Gastroesophageal sphincter (tissue), 4 donors: ENCODE data around the gene IL3RA. TPM values are rescaled to one million over a fixed set of nuclear protein-coding genes. Genes with fewer than 3 reads are reported as not detected.
A peak's percentile ranks its signal among the peaks of the same experiment; 100 is the strongest.

ENCODE experiments used
- ATAC-seq: fragments of 150-250 bp; one replicate; pipeline ENCODE4 v1.9.1; 2016; ENCODE audit warnings: mild to moderate bottlenecking, moderate library complexity
- H3K27ac ChIP-seq, 4 donors: fragments of 200-600 bp; sonication (generic) in 3 of 4; 1 replicate in 3 of 4; 2 replicates in 1 of 4; pipeline ENCODE4 v1.5.1; 2016 to 2019
- H3K27me3 ChIP-seq: fragments of 200-600 bp; sonication (generic); one replicate; pipeline ENCODE4 v1.5.1; 2019
- H3K36me3 ChIP-seq, 2 donors: fragments of 200-600 bp; sonication (generic); one replicate each; pipeline ENCODE4 v1.5.1; 2019; ENCODE audit warnings: control low read depth in 1 of 2
- H3K4me1 ChIP-seq, 3 donors: fragments of 200-600 bp; sonication (generic); 1 replicate in 2 of 3; 2 replicates in 1 of 3; pipeline ENCODE4 v1.5.1; 2016 to 2019; ENCODE audit warnings: control low read depth in 2 of 3
- H3K4me3 ChIP-seq, 2 donors: fragments of 200-600 bp; sonication (generic); one replicate each; pipeline ENCODE4 v1.5.1; 2019; ENCODE audit warnings: mild to moderate bottlenecking in 1 of 2, moderate library complexity in 1 of 2
- H3K9me3 ChIP-seq, 3 donors: fragments of 200-600 bp; sonication (generic); one replicate each; pipeline ENCODE4 v1.5.1; 2017 to 2019; ENCODE audit warnings: control low read depth in 2 of 3
- CTCF ChIP-seq, 4 experiments: fragments of 200-600 bp in 2 of 4; fragments of 450-650 bp in 2 of 4; sonication (generic) in 1 of 4; IDR thresholded peaks; one replicate each; pipeline ENCODE4 v1.5.1; 2017 to 2019; ENCODE audit warnings: antibody characterized with exemption in 4 of 4, mild to moderate bottlenecking in 2 of 4, moderate library complexity in 2 of 4
- EP300 ChIP-seq: sonication (generic); formaldehyde crosslinking; IDR thresholded peaks from one replicate; pipeline ENCODE4 v1.6.1; 2017; ENCODE audit warnings: antibody characterized with exemption, mild to moderate bottlenecking
- POLR2A ChIP-seq, 2 donors: fragments of 450-650 bp; IDR thresholded peaks; one replicate each; pipeline ENCODE4 v1.6.1; 2017; ENCODE audit warnings: antibody characterized with exemption in 2 of 2, mild to moderate bottlenecking in 2 of 2, moderate library complexity in 1 of 2
- POLR2AphosphoS5 ChIP-seq: sonication (generic); formaldehyde crosslinking; IDR thresholded peaks from one replicate; pipeline ENCODE4 v1.6.1; 2017; ENCODE audit warnings: antibody characterized with exemption
- WGBS, 2 donors: methylation state at CpG; one replicate each; pipeline ENCODE4 v1.1.5; 2018; ENCODE audit warnings: low coverage in 1 of 2; 5-methylcytosine and 5-hydroxymethylcytosine counted together
- total RNA-seq, 4 donors: library from RNA; depleted of rRNA; stranded (reverse); fragments of >200 nt; gene quantifications; one replicate each; pipeline ENCODE4 v1.1.0, GENCODE V29; 2016

The IL3RA gene
- total RNA-seq, 4 donors from 2014 or later: 3.6 to 10.2 (median 6.7) TPM

GRCh38 chrX:1391707-1392375 lies 55.3 kb downstream of the IL3RA start, which contains the start of gene SLC25A6:
SLC25A6 (minus strand) TSS chrX:1392113; CDS start chrX:1392009, 104 bp downstream.
- no CpG with 5 or more reads among the region's 90 CpGs for WGBS, 2 donors
- H3K36me3 ChIP-seq: peaks cover 0 to 50% of the 10 kb centered on the region in 2 donors

GRCh38 chrX:1392376-1393068 lies 55.9 kb downstream of the IL3RA start:
- peaks cover 3 to 62% (median 36%) of the 10 kb centered on the region in 3 donors for H3K4me1 ChIP-seq
- peak; percentile 61 for ATAC-seq
- no peaks in the 10 kb centered on the region for H3K27me3 ChIP-seq
- TF ChIP-seq CTCF (IDR thresholded peaks at IDR 0.05) (no peak), POLR2AphosphoS5 (peak; percentile 7), POLR2A (IDR thresholded peaks at IDR 0.05) (peak in 1 of 2 donors; percentile 34), EP300 (no peak)
- H3K36me3 ChIP-seq: peaks cover 0 to 50% of the 10 kb centered on the region in 2 donors
- WGBS, 2 donors: 0 to 1% methylated on average over 5 to 17 of the region's 76 CpGs
- no peaks in the 10 kb centered on the region for H3K9me3 ChIP-seq
- H3K4me3 ChIP-seq: peak overlapping the region; percentile 77 to 87
- peak overlapping the region; percentile 92 to 100 (median 99) for H3K27ac ChIP-seq

More at GRCh38 chrX:1391707-1392375, 55.3 kb downstream of the IL3RA start, which contains the start of gene SLC25A6:
- Histone ChIP-seq H3K9me3 (no peaks in the 10 kb centered on the region), H3K27me3 (no peaks in the 10 kb centered on the region), H3K4me3 (peak within 1 kb of the TSS; percentile 77 to 87), H3K27ac (peak within 1 kb of the TSS; percentile 92 to 100 (median 99)), H3K4me1 (peaks cover 3 to 69% (median 36%) of the 10 kb centered on the region in 3 donors)
- TF ChIP-seq CTCF (IDR thresholded peaks at IDR 0.05) (peak in 2 of 4 experiments; percentile 45 to 50), POLR2A (IDR thresholded peaks at IDR 0.05) (peak; percentile 92 to 94), POLR2AphosphoS5 (peak; percentile 89), EP300 (no peak)
- ATAC-seq: peak; percentile 97

- no peak overlapping the region for H3K4me3 ChIP-seq
- peaks cover 0 to 42% of the 10 kb centered on the region in 2 donors for H3K36me3 ChIP-seq
- H3K9me3 ChIP-seq: no peaks in the 10 kb centered on the region
- peaks cover 3 to 47% (median 29%) of the 10 kb centered on the region in 3 donors for H3K4me1 ChIP-seq
- H3K27me3 ChIP-seq: no peaks in the 10 kb centered on the region
- TF ChIP-seq POLR2A (IDR thresholded peaks at IDR 0.05) (no peak), CTCF (IDR thresholded peaks at IDR 0.05) (no peak), POLR2AphosphoS5 (no peak), EP300 (no peak)
- 51 to 63% methylated on average over 12 to 16 of the region's 16 CpGs for WGBS, 2 donors
- H3K27ac ChIP-seq: peak overlapping the region in 3 of 4 donors; percentile 26 to 99 (median 40)
- no peak for ATAC-seq
Measured at GRCh38 chrX:1393871-1394615, 57.5 kb downstream of the IL3RA start.

- peak overlapping the region in 2 of 4 donors; percentile 40 to 99 for H3K27ac ChIP-seq
- peaks cover 0 to 40% of the 10 kb centered on the region in 2 donors for H3K36me3 ChIP-seq
- no peak overlapping the region for H3K4me3 ChIP-seq
- no peaks in the 10 kb centered on the region for H3K9me3 ChIP-seq
- no peaks in the 10 kb centered on the region for H3K27me3 ChIP-seq
- no peak for ATAC-seq
- H3K4me1 ChIP-seq: peaks cover 3 to 38% (median 24%) of the 10 kb centered on the region in 3 donors
- TF ChIP-seq POLR2A (IDR thresholded peaks at IDR 0.05) (no peak), EP300 (no peak), POLR2AphosphoS5 (no peak), CTCF (IDR thresholded peaks at IDR 0.05) (no peak)
- WGBS, 2 donors: 80% methylated on average over 3 of the region's 22 CpGs; no CpG with 5 or more reads in 1 of the 2 donors
Measured at GRCh38 chrX:1394731-1395501, 58.3 kb downstream of the IL3RA start.
